Measurements from ENCODE around the gene PDPR.
"Not testable (repeated sequence)": the region's sequence is repeated elsewhere in the genome, so short reads cannot be mapped to it uniquely, and the experiment has no call there.

DNA sequence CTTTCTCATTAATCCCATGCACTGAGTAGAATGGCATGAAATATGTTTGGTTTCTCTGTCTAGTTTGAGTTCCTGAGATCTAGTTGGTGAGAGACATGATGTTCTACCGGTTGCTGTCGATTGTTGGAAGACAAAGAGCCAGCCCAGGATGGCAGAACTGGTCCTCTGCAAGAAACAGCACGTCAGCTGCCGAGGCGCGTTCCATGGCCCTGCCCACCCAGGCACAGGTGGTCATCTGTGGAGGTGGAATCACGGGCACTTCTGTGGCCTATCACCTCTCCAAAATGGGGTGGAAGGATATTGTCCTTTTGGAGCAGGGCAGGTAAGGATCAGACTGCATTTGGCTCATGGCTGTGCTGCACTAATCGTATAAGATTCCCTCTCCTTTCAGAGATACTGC is 6.3 kb downstream of the PDPR start:
- TF ChIP-seq, protein P1, sequence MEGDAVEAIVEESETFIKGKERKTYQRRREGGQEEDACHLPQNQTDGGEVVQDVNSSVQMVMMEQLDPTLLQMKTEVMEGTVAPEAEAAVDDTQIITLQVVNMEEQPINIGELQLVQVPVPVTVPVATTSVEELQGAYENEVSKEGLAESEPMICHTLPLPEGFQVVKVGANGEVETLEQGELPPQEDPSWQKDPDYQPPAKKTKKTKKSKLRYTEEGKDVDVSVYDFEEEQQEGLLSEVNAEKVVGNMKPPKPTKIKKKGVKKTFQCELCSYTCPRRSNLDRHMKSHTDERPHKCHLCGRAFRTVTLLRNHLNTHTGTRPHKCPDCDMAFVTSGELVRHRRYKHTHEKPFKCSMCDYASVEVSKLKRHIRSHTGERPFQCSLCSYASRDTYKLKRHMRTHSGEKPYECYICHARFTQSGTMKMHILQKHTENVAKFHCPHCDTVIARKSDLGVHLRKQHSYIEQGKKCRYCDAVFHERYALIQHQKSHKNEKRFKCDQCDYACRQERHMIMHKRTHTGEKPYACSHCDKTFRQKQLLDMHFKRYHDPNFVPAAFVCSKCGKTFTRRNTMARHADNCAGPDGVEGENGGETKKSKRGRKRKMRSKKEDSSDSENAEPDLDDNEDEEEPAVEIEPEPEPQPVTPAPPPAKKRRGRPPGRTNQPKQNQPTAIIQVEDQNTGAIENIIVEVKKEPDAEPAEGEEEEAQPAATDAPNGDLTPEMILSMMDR (IDR thresholded peaks at IDR 0.05) = not testable (repeated sequence)
- not testable (repeated sequence) for TF ChIP-seq SP1 (CRISPR knock-in tag; conservative IDR thresholded peaks at IDR 0.05); MXD4 (CRISPR knock-in tag; IDR thresholded peaks at IDR 0.05; ENCODE audit: borderline replicate concordance); ETV6 (CRISPR knock-in tag; IDR thresholded peaks at IDR 0.05); FOXK1 (CRISPR knock-in tag; IDR thresholded peaks at IDR 0.05)
- TF ChIP-seq, protein P2, sequence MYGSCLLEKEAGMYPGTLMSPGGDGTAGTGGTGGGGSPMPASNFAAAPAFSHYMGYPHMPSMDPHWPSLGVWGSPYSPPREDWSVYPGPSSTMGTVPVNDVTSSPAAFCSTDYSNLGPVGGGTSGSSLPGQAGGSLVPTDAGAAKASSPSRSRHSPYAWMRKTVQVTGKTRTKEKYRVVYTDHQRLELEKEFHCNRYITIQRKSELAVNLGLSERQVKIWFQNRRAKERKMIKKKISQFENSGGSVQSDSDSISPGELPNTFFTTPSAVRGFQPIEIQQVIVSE (CRISPR knock-in tag; IDR thresholded peaks at IDR 0.05; ENCODE audit: borderline replicate concordance) = not testable (repeated sequence)
- TF ChIP-seq, protein P3, sequence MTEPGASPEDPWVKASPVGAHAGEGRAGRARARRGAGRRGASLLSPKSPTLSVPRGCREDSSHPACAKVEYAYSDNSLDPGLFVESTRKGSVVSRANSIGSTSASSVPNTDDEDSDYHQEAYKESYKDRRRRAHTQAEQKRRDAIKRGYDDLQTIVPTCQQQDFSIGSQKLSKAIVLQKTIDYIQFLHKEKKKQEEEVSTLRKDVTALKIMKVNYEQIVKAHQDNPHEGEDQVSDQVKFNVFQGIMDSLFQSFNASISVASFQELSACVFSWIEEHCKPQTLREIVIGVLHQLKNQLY (CRISPR knock-in tag; IDR thresholded peaks at IDR 0.05) = not testable (repeated sequence)
